Erythroblast (primary cell): ENCODE measurements around the gene KMT2C.
"Not testable (repeated sequence)": the region's sequence is repeated elsewhere in the genome, so short reads cannot be mapped to it uniquely, and the experiment has no call there.

Experiments used
- GATA1 ChIP-seq: IDR thresholded peaks from 2 replicates; pipeline ENCODE4 v1.6.1; 2011; ENCODE audit warnings: low read depth, mild to moderate bottlenecking, control low read depth, low read length, moderate library complexity
- POLR2A ChIP-seq: IDR thresholded peaks from 2 replicates; pipeline ENCODE4 v1.6.1; 2011; ENCODE audit warnings: mild to moderate bottlenecking, low read length

GRCh38 chr7:152219556-152219955 lies 216.2 kb downstream of the KMT2C start:
- TF ChIP-seq POLR2A, GATA1: not testable (repeated sequence)
